CD4-positive, alpha-beta T cell treated with Interleukin-17A for 4 hours (primary cell): Measurements from ENCODE around the gene BABAM2.
"Not testable (repeated sequence)": the region's sequence is repeated elsewhere in the genome, so short reads cannot be mapped to it uniquely, and the experiment has no call there.

Experiments
- DNase-seq: peaks from one replicate; pipeline ENCODE4 v3.0.0-alpha.2; 2020; ENCODE audit warnings: mixed read lengths

The BABAM2 gene

GRCh38 chr2:28083476-28083875, 192.9 kb downstream of the BABAM2 start:
- no peak for DNase-seq

GRCh38 chr2:28084564-28084963, 194.0 kb downstream of the BABAM2 start:
- no peak for DNase-seq

GRCh38 chr2:28085201-28085600, 194.7 kb downstream of the BABAM2 start:
- DNase-seq, result no peak

GRCh38 chr2:28086611-28087010, 196.1 kb downstream of the BABAM2 start:
- DNase-seq, result no peak

- DNase-seq, result no peak
Measured at GRCh38 chr2:28088970-28089369, 198.4 kb downstream of the BABAM2 start.

- DNase-seq, result no peak
Measured at GRCh38 chr2:28089486-28089885, 199.0 kb downstream of the BABAM2 start.

- DNase-seq, result no peak
Measured at GRCh38 chr2:28093308-28093707, 202.8 kb downstream of the BABAM2 start.

- no peak for DNase-seq
Measured at GRCh38 chr2:28093768-28094167, 203.2 kb downstream of the BABAM2 start.

GRCh38 chr2:28094739-28095138, 204.2 kb downstream of the BABAM2 start:
- no peak for DNase-seq

GRCh38 chr2:28095622-28096021, 205.1 kb downstream of the BABAM2 start:
- no peak for DNase-seq

- no peak for DNase-seq
Measured at GRCh38 chr2:28096421-28096820, 205.9 kb downstream of the BABAM2 start.

GRCh38 chr2:28098501-28099225, 208.1 kb downstream of the BABAM2 start:
- DNase-seq, result no peak

GRCh38 chr2:28101123-28101522, 210.6 kb downstream of the BABAM2 start:
- DNase-seq, result no peak

GRCh38 chr2:28101892-28102291, 211.4 kb downstream of the BABAM2 start:
- no peak for DNase-seq

GRCh38 chr2:28102455-28102874, 211.9 kb downstream of the BABAM2 start:
- DNase-seq, result no peak

GRCh38 chr2:28103611-28104010, 213.1 kb downstream of the BABAM2 start:
- DNase-seq, result no peak

- no peak for DNase-seq
Measured at GRCh38 chr2:28108143-28108542, 217.6 kb downstream of the BABAM2 start.

- not testable (repeated sequence) for DNase-seq
Measured at GRCh38 chr2:28113771-28114170, 223.2 kb downstream of the BABAM2 start.

GRCh38 chr2:28117104-28117596, 226.6 kb downstream of the BABAM2 start:
- no peak for DNase-seq

GRCh38 chr2:28119631-28120030, 229.1 kb downstream of the BABAM2 start:
- DNase-seq, result no peak

- no peak for DNase-seq
Measured at GRCh38 chr2:28128281-28128950, 237.9 kb downstream of the BABAM2 start.

GRCh38 chr2:28129955-28130695, 239.6 kb downstream of the BABAM2 start:
- no peak for DNase-seq

GRCh38 chr2:28133778-28134177, 243.2 kb downstream of the BABAM2 start:
- DNase-seq, result no peak
